Dendritic cell treated with granulocyte-macrophage colony-stimulating factor and Interleukin-4, amounts not matched to agents 40 ng/mL and 50 ng/mL, for 4 days (primary cell): ENCODE measurements around the gene CENPX.

ENCODE experiments used
- H3K27ac Mint-ChIP-seq: one replicate; pipeline ENCODE4 v1.8.0; 2022; ENCODE audit warnings: mild to moderate bottlenecking, mixed read lengths
- H3K27me3 Mint-ChIP-seq: one replicate; pipeline ENCODE4 v1.8.0; 2022; ENCODE audit warnings: mild to moderate bottlenecking, mixed read lengths
- H3K36me3 Mint-ChIP-seq: one replicate; pipeline ENCODE4 v1.8.0; 2022; ENCODE audit warnings: low read depth, mixed read lengths
- H3K4me1 Mint-ChIP-seq: one replicate; pipeline ENCODE4 v1.8.0; 2022; ENCODE audit warnings: low read depth, mixed read lengths
- H3K4me3 Mint-ChIP-seq: one replicate; pipeline ENCODE4 v1.8.0; 2022; ENCODE audit warnings: mild to moderate bottlenecking, moderate library complexity, mixed read lengths
- H3K9me3 Mint-ChIP-seq: one replicate; pipeline ENCODE4 v1.8.0; 2022; ENCODE audit warnings: mixed read lengths
- intact Hi-C: fragments of 100-400 bp; cut with micrococcal nuclease; formaldehyde crosslinking; loops from one replicate; pipeline ENCODE4 v1.15.0; 2022

Gene CENPX

GRCh38 chr17:82059272-82060000 lies 36.8 kb upstream of the CENPX start:
- H3K27ac Mint-ChIP-seq = no peak overlapping the region
- peaks cover 96% of the 10 kb centered on the region for H3K36me3 Mint-ChIP-seq
- no peaks in the 10 kb centered on the region for H3K9me3 Mint-ChIP-seq
- H3K4me3 Mint-ChIP-seq = no peak overlapping the region
- intact Hi-C loops = no loop called here
- H3K4me1 Mint-ChIP-seq = peaks cover 7% of the 10 kb centered on the region
- H3K27me3 Mint-ChIP-seq = no peaks in the 10 kb centered on the region

GRCh38 chr17:82058855-82059249 lies 36.2 kb upstream of the CENPX start:
- Mint-ChIP-seq H3K9me3 (no peaks in the 10 kb centered on the region), H3K27me3 (no peaks in the 10 kb centered on the region), H3K4me3 (no peak overlapping the region), H3K4me1 (peaks cover 7% of the 10 kb centered on the region), H3K36me3 (peaks cover 100% of the 10 kb centered on the region), H3K27ac (no peak overlapping the region)
- intact Hi-C loops = no loop called here

DNA sequence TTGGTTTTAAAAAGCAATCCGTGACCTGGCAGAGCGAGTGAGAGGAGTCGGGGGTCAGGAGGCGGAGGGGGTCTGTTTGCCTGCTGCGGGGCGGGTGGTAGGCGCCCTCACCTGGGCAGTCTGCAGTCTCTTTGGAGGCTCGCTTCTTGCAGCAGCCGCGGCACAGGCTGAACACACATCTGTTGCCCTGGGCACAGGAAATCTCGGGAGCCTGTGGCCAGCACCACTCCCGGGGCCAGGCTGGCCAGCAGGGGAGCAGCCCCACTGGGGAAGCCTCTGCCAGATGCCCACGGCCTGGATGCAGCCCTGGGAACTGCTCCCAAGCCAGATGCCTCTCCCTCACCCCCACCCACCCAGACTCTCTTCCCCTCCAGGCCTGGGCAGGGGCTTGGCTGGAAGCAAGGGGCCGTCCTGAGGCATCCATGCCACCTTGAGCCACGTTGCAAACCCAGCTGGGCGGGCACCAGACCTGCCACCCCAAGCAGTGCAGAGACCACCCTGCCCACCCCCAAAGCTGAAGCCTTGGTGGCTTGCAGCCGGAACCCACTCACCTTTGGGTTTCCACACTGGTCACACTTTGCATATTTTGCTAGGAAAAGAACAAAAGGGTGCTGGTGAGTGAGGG lies 35.7 kb upstream of the CENPX start:
- Mint-ChIP-seq H3K4me1 (peaks cover 11% of the 10 kb centered on the region), H3K36me3 (peaks cover 100% of the 10 kb centered on the region), H3K9me3 (no peaks in the 10 kb centered on the region), H3K27me3 (no peaks in the 10 kb centered on the region), H3K27ac (no peak overlapping the region), H3K4me3 (no peak overlapping the region)
- intact Hi-C loops = no loop called here

GRCh38 chr17:82056729-82057621 lies 34.3 kb upstream of the CENPX start:
- Mint-ChIP-seq H3K27ac (no peak overlapping the region), H3K4me1 (peaks cover 20% of the 10 kb centered on the region), H3K9me3 (no peaks in the 10 kb centered on the region), H3K36me3 (peaks cover 92% of the 10 kb centered on the region), H3K4me3 (no peak overlapping the region), H3K27me3 (no peaks in the 10 kb centered on the region)
- intact Hi-C loops = no loop called here

DNA sequence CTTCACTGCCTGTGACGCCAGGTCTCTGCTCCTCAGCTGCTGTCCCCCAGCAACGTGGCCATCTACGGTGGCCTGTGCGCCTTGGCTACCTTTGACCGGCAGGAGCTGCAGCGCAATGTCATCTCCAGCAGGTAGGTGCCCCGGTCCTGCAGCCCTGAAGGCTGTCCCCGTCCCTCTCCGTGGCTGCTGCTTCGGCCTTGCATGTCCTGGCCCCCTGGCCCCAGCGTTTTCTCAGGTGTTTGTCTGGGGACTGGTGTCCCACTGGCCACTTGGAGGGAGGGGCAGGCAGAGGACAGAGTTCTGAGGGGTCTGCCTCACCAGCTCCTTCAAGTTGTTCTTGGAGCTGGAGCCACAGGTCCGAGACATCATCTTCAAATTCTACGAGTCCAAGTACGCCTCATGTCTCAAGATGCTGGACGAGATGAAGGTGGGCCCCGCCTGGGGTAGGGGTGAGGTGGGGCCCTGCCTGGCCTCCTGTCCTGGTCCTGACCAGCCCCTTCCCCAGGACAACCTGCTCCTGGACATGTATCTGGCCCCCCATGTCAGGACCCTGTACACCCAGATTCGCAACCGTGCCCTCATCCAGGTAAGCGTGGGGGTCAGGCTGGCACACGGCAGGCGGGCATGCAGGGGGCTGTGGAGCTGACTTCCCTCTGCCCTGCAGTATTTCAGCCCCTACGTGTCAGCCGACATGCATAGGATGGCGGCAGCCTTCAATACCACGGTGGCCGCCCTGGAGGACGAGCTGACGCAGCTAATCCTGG lies 33.5 kb upstream of the CENPX start:
- Mint-ChIP-seq H3K4me3 (no peak overlapping the region), H3K9me3 (no peaks in the 10 kb centered on the region), H3K27ac (no peak overlapping the region), H3K36me3 (peaks cover 83% of the 10 kb centered on the region), H3K4me1 (peaks cover 20% of the 10 kb centered on the region), H3K27me3 (no peaks in the 10 kb centered on the region)
- intact Hi-C loops = no loop called here

DNA sequence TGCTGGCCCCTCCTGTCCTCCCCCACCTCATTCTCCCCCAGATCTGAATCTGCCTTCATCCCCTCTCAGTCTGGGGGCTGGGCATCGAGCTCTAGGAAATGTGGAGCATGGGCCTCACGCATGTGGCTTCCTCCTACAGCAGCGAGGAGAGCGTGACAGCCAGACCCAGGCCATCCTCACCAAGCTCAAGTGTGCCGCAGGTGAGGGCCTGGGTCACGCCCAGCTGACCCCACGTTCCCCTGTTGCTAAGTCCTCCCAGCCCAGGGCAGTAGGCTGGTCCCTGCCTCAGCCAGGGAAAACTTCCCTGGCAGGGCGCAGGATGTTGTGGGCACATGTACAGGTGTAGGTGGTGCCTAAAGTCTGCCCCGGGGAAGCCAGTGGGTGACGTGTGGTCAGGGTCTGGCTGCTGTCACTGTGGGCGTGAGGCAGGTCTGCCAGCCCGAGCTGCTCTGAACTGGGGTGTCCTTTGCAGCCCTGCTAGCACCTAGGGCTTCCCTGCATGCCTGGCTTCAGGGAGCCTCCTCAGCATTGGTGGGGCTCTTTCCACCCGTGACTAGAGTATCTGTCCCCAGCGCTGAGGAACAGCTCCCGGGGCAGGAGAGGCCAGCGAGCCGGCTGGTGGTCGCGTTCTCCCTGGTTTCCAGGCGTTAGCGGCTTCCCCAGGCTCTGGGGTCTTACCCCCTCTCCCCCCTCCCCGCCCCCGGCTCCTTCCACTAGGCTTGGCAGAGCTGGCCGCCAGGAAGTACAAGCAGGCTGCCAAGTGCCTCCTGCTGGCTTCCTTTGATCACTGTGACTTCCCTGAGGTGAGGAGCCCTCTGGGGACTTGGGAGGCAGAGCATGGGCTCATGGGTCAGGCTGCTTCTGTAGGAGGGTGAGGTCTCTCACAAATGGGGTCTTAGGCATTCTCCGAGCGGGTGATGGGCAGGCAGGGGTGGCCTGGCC lies 32.6 kb upstream of the CENPX start:
- Mint-ChIP-seq H3K27ac (no peak overlapping the region), H3K4me3 (no peak overlapping the region), H3K4me1 (peaks cover 28% of the 10 kb centered on the region), H3K9me3 (no peaks in the 10 kb centered on the region), H3K27me3 (no peaks in the 10 kb centered on the region), H3K36me3 (peaks cover 83% of the 10 kb centered on the region)
- intact Hi-C loops = no loop called here

DNA sequence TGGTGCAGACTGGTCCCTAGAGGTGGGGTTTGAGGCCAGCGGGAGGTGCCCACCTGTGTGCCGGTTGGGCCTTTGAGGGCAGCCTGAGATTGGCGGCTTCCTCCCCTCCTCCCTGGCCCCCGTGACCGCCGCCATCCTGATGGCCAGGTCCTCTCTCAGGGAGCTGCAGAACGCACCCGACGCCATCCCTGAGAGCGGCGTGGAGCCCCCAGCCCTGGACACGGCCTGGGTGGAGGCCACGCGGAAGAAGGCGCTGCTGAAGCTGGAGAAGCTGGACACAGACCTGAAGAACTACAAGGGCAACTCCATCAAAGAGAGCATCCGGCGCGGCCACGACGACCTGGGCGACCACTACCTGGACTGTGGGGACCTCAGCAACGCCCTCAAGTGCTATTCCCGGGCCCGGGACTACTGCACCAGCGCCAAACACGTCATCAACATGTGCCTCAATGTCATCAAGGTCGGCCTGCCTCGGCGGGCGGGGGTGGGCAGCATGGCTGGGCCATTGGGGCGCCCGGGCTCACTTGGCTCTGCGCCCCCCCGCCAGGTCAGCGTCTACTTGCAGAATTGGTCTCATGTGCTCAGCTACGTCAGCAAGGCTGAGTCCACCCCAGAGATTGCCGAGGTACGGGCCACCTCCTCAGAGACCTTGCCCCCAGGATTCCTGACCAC lies 31.8 kb upstream of the CENPX start:
- no peaks in the 10 kb centered on the region for H3K27me3 Mint-ChIP-seq
- no peaks in the 10 kb centered on the region for H3K9me3 Mint-ChIP-seq
- no peak overlapping the region for H3K4me3 Mint-ChIP-seq
- intact Hi-C loops = no loop called here
- peaks cover 83% of the 10 kb centered on the region for H3K36me3 Mint-ChIP-seq
- H3K4me1 Mint-ChIP-seq = peaks cover 36% of the 10 kb centered on the region
- H3K27ac Mint-ChIP-seq = no peak overlapping the region

DNA sequence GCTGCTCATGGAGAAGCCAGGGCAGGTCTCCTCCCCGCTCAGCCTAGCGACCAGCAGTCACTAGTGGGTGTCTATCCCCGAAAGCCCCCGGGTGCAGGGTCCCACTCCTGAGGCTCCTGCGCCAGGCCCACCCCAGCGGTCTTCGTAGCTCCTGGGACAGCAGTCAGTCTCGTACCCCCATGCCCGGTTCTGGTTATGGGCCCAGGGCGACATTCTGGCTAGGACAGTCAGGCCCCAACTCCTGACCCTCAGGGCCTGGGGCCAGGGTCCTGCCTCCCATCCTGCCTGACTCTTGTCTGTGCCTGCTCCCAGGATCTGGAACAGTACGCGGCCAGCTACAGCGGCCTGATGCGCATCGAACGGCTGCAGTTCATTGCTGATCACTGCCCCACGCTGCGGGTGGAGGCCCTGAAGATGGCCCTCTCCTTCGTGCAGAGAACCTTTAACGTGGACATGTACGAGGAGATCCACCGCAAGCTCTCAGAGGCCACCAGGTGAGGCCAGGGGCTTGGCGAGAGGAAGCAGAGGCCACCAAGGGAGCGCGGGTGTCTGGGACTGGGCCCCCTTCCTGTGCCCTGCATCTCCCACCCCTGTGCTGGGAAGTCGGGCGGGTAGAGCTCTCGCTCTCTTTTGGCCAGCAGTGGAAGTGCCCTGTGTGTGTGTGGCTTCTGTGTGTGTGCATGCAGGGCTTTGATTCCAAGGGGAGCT lies 31.0 kb upstream of the CENPX start:
- H3K27me3 Mint-ChIP-seq = no peaks in the 10 kb centered on the region
- no peaks in the 10 kb centered on the region for H3K9me3 Mint-ChIP-seq
- H3K4me3 Mint-ChIP-seq = peak overlapping the region; percentile 84
- peak overlapping the region; percentile 41 for H3K27ac Mint-ChIP-seq
- intact Hi-C loops = no loop called here
- H3K4me1 Mint-ChIP-seq = peaks cover 42% of the 10 kb centered on the region
- H3K36me3 Mint-ChIP-seq = peaks cover 83% of the 10 kb centered on the region

DNA sequence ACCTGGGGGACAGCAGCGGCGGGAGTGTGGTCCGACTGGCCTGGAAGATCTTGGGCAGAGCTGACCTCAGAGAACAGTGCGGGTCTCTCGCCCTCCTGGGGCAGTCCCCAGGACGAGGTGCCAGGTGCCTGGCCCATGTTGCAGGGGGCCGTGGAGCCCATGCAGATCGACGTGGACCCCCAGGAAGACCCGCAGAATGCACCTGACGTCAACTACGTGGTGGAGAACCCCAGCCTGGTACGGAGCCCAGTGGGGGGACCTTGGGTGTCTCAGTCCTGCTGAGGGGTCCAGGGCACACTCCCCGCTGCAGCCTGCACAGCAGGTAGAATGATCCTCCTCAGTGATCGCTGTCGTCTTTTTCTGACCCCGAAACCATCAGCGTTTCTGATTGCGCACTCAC lies 30.5 kb upstream of the CENPX start:
- Mint-ChIP-seq H3K36me3 (peaks cover 83% of the 10 kb centered on the region), H3K4me1 (peaks cover 46% of the 10 kb centered on the region), H3K27me3 (no peaks in the 10 kb centered on the region), H3K4me3 (peak overlapping the region; percentile 84), H3K27ac (peak overlapping the region; percentile 79), H3K9me3 (no peaks in the 10 kb centered on the region)
- intact Hi-C loops = no loop called here

DNA sequence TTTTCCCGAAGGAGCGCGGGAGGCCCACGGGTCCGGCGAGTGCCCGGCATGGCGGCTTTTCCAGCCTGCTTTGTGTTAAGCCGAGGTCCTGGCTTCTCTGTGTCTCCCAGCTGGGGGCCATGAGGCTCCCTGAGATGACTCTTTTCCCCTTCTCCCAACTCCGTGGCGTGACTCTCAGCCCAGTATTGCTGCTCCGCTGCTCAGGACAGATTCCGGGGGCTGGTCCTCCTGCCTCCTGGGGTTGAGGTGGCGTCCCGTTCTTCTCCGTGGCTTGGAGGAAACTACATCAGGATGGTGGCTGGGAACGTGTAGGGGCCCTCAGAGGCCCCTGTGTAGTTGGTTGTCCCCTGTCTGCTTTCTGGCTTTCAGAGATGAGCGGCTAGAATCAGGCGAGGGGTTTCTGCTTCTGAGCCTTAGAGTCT lies 30.0 kb upstream of the CENPX start:
- Mint-ChIP-seq H3K27me3 (no peaks in the 10 kb centered on the region), H3K9me3 (no peaks in the 10 kb centered on the region), H3K27ac (peak overlapping the region; percentile 79), H3K36me3 (peaks cover 83% of the 10 kb centered on the region), H3K4me1 (peaks cover 46% of the 10 kb centered on the region), H3K4me3 (peak overlapping the region; percentile 84)
- intact Hi-C loops = no loop called here

- intact Hi-C loops = loop anchor here (1.0 kb wide), 1 partner anchor 15 kb away; the partner anchor contains the start of gene DCXR
- Mint-ChIP-seq H3K4me1 (peaks cover 46% of the 10 kb centered on the region), H3K27ac (peak within 1 kb of the TSS; percentile 87), H3K9me3 (no peaks in the 10 kb centered on the region), H3K4me3 (peak within 1 kb of the TSS; percentile 94), H3K27me3 (no peaks in the 10 kb centered on the region), H3K36me3 (peaks cover 83% of the 10 kb centered on the region)
Measured at GRCh38 chr17:82051776-82052637, 29.3 kb upstream of the CENPX start, which contains the start of the genes GPS1 and RFNG. Gene GPS1 (plus strand): TSS chr17:82051898. CDS start chr17:82051932, 34 bp downstream. Gene RFNG (minus strand): TSS chr17:82051811. CDS start chr17:82051766, 45 bp downstream.
